Right atrium auricular region (tissue), 2 donors: ENCODE measurements around the gene GJB6. TPM values are rescaled to one million over a fixed set of nuclear protein-coding genes. Genes with fewer than 3 reads are reported as not detected.

ENCODE experiments used
- DNase-seq: peaks from one replicate; pipeline ENCODE4 v3.0.0-alpha.2; 2019; ENCODE audit warnings: low spot score
- H3K27ac ChIP-seq, 2 donors: fragments of 200-600 bp; sonication (generic); 1 replicate in 1 of 2; 2 replicates in 1 of 2; pipeline ENCODE4 v1.5.1; 2016 to 2019
- H3K27me3 ChIP-seq, 2 donors: fragments of 200-600 bp; sonication (generic); one replicate each; pipeline versions ENCODE4 v1.5.1 to v1.6.0; 2017 to 2019
- H3K36me3 ChIP-seq: fragments of 200-600 bp; sonication (generic); one replicate; pipeline ENCODE4 v1.5.1; 2016
- H3K4me1 ChIP-seq, 2 donors: fragments of 200-600 bp; sonication (generic); one replicate each; pipeline versions ENCODE4 v1.5.1 to v1.6.0; 2017 to 2019
- H3K4me3 ChIP-seq, 2 donors: fragments of 200-600 bp; sonication (generic); 1 replicate in 1 of 2; 2 replicates in 1 of 2; pipeline ENCODE4 v1.5.1; 2017 to 2019; ENCODE audit warnings: mild to moderate bottlenecking in 1 of 2, moderate library complexity in 1 of 2
- H3K9me3 ChIP-seq, 2 donors: fragments of 200-600 bp; sonication (generic); one replicate each; pipeline ENCODE4 v1.5.1; 2019
- CTCF ChIP-seq, 2 donors: fragments of 200-600 bp; sonication (generic); IDR thresholded peaks; one replicate each; pipeline ENCODE4 v1.5.1; 2019; ENCODE audit warnings: antibody characterized with exemption in 2 of 2
- total RNA-seq, 2 donors: library from RNA; depleted of rRNA; stranded (reverse); fragments of >200 nt; gene quantifications; one replicate each; pipeline ENCODE4 v1.1.0, GENCODE V29; 2016

GJB6 gene
- total RNA-seq, 2 donors from 2014 or later: not detected

- Histone ChIP-seq H3K27me3 (peaks cover 8 to 13% of the 10 kb centered on the region in 2 donors), H3K27ac (no peak overlapping the region), H3K36me3 (no peaks in the 10 kb centered on the region), H3K4me1 (peaks cover 0 to 15% of the 10 kb centered on the region in 2 donors), H3K9me3 (no peaks in the 10 kb centered on the region), H3K4me3 (peak overlapping the region; percentile 3 to 43)
- TF ChIP-seq CTCF (IDR thresholded peaks at IDR 0.05): no peak
- no peak for DNase-seq
These were observed 598 bp upstream of the GJB6 start for GRCh38 chr13:20232556-20233277.

GRCh38 chr13:20230913-20231838 is 943 bp downstream of the GJB6 start:
- peaks cover 0 to 15% of the 10 kb centered on the region in 2 donors for H3K4me1 ChIP-seq
- no peaks in the 10 kb centered on the region for H3K36me3 ChIP-seq
- TF ChIP-seq CTCF (IDR thresholded peaks at IDR 0.05): no peak
- H3K27me3 ChIP-seq: peaks cover 8 to 13% of the 10 kb centered on the region in 2 donors
- H3K27ac ChIP-seq: no peak overlapping the region
- no peaks in the 10 kb centered on the region for H3K9me3 ChIP-seq
- DNase-seq: no peak
- H3K4me3 ChIP-seq: peak overlapping the region in 1 of 2 donors; percentile 43

GRCh38 chr13:20227730-20228129 is 4.4 kb downstream of the GJB6 start:
- Histone ChIP-seq H3K27ac (no peak overlapping the region), H3K36me3 (no peaks in the 10 kb centered on the region), H3K27me3 (peaks cover 8 to 12% of the 10 kb centered on the region in 2 donors), H3K9me3 (no peaks in the 10 kb centered on the region), H3K4me3 (no peak overlapping the region), H3K4me1 (peaks cover 0 to 15% of the 10 kb centered on the region in 2 donors)
- no peak for DNase-seq
- TF ChIP-seq CTCF (IDR thresholded peaks at IDR 0.05): no peak

- no peak for TF ChIP-seq CTCF (IDR thresholded peaks at IDR 0.05)
- Histone ChIP-seq H3K4me3 (no peak overlapping the region), H3K36me3 (no peaks in the 10 kb centered on the region), H3K27me3 (peaks cover 4 to 8% of the 10 kb centered on the region in 2 donors), H3K4me1 (peaks cover 0 to 12% of the 10 kb centered on the region in 2 donors), H3K9me3 (no peaks in the 10 kb centered on the region), H3K27ac (no peak overlapping the region)
- DNase-seq: no peak
These were observed 4.8 kb downstream of the GJB6 start for GRCh38 chr13:20227288-20227687.

DNA sequence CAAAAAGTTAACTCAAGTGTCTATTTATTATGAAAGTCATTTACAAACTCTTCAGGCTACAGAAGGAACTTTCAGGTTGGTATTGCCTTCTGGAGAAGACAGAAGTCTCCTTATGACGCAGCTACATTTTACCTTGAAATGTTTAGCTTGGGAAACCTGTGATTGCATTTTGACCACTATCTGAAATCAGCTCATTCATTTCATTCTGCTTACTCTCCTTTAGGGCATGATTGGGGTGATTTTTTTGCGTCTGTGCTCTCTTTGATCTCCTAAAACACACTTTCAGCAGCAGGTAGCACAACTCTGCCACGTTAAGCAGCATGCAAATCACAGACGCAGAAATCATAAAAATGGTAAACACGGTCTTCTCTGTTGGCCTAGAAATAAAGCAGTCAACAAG is 9.6 kb downstream of the GJB6 start:
- H3K36me3 ChIP-seq: no peaks in the 10 kb centered on the region
- no peak overlapping the region for H3K27ac ChIP-seq
- no peak for DNase-seq
- H3K4me3 ChIP-seq: no peak overlapping the region
- TF ChIP-seq CTCF (IDR thresholded peaks at IDR 0.05): no peak
- H3K4me1 ChIP-seq: no peaks in the 10 kb centered on the region
- no peaks in the 10 kb centered on the region for H3K9me3 ChIP-seq
- H3K27me3 ChIP-seq: no peaks in the 10 kb centered on the region
